HG03025 (cell line): Measurements from ENCODE around the gene SNRPA.
"Not testable (repeated sequence)": the region's sequence is repeated elsewhere in the genome, so short reads cannot be mapped to it uniquely, and the experiment has no call there.

ENCODE experiments used
- ATAC-seq: cut with Tn5 transposase; IDR thresholded peaks from one replicate; pipeline ENCODE4 v1.9.1; 2021; ENCODE audit warnings: mild to moderate bottlenecking, moderate library complexity; ENCODE audit not compliant: unreplicated experiment, low FRiP score

Gene SNRPA

DNA sequence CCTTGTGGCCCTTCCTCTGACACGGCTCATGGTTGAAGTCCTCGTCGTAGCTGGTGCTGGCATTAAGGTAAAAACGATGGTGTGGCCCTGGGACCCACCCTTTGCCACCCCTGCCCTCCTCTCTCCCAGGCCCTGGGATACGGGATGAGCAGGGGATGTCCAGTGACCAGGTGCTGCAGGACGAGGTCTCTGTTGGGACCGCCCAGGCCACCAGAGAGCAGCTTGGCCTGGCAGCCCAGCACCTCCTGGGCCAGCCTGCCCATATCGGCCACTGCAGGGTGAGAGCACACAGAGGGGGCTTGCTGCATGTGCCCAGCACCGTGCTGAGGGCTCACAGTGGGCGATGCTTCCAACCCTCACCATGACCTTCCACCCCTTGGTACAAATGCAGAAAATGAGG, 7.1 kb upstream of the SNRPA start:
- no peak for ATAC-seq

DNA sequence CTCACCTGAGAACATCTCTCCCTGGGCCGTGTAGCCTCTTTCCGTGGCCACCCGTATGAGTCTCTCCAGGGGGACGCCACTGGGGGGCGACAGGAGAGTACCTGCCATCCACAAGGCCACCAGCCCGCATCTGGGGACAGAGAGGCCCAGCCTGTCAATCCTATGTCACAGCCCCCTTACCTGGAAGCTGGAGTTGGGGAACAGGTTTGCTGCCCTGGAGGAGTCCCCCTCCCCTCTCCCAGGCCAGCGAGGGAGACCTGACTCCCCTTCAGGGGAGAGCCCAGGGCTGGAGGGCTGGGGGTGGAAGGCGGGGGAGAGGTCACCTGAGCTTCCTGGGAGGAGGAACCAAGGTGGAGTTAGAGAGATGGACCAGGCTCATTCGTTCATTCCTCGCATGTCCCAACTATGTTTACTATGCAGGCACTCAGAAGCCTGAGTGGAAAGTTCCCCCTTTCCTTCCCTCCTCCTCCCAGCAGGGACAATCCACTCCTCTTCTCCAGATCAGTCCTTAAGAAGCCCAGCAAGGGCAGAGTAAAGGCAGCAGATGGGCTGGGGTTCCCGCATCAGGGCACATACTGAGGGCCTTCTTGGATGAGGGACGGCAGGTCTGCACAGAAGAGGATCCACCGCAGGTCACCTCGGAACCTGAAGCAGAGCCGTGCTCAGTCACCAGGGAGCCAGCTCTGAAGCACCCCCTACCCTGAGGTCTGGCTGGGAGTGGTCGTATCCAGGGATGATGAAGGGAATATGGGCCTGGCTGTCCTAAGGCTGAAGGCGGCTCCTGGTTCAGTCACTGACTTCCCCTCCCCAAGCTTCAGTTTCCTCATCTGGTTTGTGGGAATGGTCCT, 6.2 kb upstream of the SNRPA start:
- no peak for ATAC-seq

DNA sequence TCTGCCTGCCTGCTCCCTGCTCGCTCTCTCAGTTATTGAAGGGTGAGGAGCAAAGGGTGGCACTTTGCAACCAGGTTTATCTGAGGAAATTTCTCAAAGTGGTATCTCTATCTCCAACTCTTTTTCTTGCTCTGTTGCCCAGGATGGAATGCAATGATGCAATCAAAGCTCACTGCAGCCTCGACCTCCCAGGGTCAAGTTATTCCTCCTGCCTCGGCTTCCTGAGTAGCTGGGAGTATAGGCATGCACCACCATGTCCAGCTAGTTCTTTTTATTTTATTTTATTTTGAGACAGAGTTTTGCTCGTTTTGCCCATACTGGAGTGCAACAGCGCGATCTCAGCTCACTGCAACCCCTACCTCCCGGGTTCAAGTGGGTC, 5.6 kb upstream of the SNRPA start:
- no peak for ATAC-seq

- no peak for ATAC-seq
Measured at GRCh38 chr19:40747536-40747935, 3.5 kb upstream of the SNRPA start.

DNA sequence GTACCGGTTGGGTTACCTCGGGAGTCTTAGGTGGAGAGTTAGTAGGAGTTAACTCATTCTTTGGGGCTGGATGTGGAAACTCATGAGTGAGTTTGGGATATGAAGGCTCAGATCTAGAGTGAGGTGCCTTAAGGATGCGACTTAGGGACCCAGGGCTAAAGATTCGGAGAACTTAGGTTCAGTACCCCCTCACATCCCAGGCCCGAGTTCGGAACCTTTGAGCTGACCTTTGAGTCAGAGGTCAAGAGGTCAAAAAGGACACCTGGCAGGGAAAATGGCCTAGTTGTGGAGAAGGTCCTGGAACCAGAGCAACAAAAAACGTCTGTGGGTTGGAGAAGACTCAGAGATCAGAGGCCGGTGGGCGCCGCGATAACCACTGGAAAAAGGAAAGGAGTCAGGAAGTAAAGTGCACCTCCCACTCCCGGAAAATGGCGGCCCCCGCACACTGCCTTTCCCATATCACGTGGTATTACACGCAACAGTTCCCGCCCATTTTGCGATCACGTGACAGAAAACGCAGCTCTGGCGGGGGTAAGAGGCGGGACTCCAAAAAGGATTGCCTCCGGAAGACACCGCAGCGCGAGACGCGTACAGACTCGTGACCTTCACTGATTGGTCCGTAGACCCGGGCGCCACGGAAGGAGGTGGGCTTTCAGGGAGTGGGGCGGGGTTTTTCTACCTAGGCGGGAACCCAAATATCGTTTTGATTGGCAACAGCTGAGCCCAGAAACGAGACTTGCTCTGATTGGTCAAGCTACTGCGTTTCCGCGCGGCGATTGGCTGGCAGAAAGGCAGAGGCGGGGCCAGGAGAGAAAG, 737 bp upstream of the SNRPA start, which contains the start of gene ACTMAP:
TSS of gene ACTMAP (minus strand) at position 420 of the 816 bp plus-strand sequence. CDS start 674 bp downstream, outside the sequence.
- peak; percentile 82 for ATAC-seq

GRCh38 chr19:40752257-40752781, 1.3 kb downstream of the SNRPA start:
- no peak for ATAC-seq

- ATAC-seq = no peak
Measured at GRCh38 chr19:40754611-40755247, 3.7 kb downstream of the SNRPA start.

- ATAC-seq = no peak
Measured at GRCh38 chr19:40755248-40755624, 4.2 kb downstream of the SNRPA start.

- ATAC-seq = no peak
Measured at GRCh38 chr19:40755791-40756190, 4.8 kb downstream of the SNRPA start.

GRCh38 chr19:40756502-40757110, 5.6 kb downstream of the SNRPA start:
- no peak for ATAC-seq

DNA sequence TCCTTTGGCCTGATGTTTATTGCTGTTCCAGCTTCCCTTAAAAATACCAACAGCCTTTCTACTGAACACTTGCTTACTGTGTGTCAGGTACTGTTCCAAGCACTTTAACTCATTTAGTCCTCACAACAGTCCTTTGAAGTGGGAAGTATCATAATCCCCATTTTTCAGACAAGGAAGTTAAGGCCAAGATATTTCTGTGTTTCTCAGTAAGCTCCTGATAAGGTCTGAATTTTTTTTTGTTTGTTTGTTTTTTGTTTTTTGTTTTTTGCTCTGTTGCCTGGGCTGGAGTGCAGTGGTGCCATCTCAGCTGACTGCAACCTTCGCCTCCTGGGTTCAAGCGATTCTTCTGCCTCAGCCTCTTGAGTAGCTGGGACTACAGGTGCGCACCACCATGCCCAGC, 7.5 kb downstream of the SNRPA start:
- no peak for ATAC-seq

GRCh38 chr19:40759352-40759751, 8.3 kb downstream of the SNRPA start:
- no peak for ATAC-seq

DNA sequence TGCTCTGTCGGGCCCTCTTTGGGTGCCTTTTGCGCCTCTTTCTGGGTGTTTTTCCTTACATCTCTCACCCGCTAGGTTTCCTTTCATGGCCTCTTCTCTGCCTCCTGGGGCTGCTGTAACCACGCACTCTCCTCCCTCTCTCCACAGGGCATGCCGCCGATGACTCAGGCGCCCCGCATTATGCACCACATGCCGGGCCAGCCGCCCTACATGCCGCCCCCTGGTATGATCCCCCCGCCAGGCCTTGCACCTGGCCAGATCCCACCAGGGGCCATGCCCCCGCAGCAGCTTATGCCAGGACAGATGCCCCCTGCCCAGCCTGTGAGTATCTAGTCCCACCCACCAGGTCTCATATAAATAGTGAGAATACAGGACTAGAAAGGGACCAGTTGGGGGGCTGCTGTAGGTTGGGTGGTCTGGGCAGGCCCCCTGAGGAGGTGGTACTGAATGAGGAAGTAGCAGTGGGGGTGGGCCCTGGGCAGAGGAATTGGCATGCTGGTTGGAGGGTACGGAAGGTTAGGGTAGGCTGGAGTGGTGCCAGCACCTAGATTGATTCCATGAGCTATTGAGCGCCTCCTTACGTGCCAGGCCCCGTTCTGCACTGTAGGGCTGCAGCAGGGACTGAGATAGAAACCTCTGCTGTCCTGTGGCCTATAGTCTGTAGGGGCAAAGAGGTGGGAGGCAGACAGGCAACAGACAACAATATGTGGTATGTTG, 11.9 kb downstream of the SNRPA start:
- ATAC-seq = no peak

DNA sequence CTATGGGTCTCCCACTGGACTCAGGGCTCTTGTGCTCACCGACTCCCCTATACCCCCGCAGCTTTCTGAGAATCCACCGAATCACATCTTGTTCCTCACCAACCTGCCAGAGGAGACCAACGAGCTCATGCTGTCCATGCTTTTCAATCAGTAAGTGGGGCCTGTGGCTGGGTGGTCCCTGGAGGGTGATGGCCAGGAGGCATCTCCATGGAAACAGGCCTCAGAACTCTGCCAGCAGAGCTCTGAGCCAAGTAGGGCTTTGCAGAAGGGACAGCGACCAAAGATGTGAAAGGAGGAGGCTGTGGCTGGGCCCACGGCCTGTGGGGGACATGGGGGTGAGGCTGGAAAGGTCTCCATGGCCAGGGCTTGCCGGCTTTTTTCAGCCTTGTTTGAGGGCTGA, 12.5 kb downstream of the SNRPA start:
- ATAC-seq = no peak

- ATAC-seq = no peak
Measured at GRCh38 chr19:40763963-40764362, 13.0 kb downstream of the SNRPA start.

DNA sequence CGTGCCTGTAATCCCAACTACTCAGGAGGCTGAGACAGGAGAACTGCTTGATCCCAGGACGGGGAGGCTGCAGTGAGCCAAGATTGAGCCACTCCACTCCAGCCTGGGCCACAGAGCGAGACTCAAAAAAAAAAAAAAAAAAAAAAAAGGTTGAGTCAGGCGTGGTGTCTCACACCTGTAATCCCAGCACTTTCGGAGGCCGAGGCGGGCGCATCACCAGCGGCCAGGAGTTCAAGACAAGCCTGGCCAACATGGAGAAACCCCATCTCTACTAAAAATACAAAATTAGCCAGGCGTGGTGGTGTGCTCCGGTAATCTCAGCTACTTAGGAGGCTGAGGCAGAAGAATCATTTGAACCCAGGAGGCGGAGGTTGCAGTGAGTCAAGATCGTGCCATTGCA, 15.4 kb downstream of the SNRPA start:
- not testable (repeated sequence) for ATAC-seq

GRCh38 chr19:40768869-40769268, 17.9 kb downstream of the SNRPA start:
- no peak for ATAC-seq

- ATAC-seq = not testable (repeated sequence)
Measured at GRCh38 chr19:40771101-40771862, 20.3 kb downstream of the SNRPA start.
